GM12892 (cell line): ENCODE measurements around the gene RND3.

Experiments used
- POLR2A ChIP-seq: IDR thresholded peaks from 2 replicates; pipeline ENCODE4 v1.6.1; 2011; ENCODE audit warnings: low read depth, low read length, control low read depth
- POLR2AphosphoS5 ChIP-seq: IDR thresholded peaks from 2 replicates; pipeline ENCODE4 v1.6.1; 2011; ENCODE audit warnings: low read depth, low read length, control low read depth

DNA sequence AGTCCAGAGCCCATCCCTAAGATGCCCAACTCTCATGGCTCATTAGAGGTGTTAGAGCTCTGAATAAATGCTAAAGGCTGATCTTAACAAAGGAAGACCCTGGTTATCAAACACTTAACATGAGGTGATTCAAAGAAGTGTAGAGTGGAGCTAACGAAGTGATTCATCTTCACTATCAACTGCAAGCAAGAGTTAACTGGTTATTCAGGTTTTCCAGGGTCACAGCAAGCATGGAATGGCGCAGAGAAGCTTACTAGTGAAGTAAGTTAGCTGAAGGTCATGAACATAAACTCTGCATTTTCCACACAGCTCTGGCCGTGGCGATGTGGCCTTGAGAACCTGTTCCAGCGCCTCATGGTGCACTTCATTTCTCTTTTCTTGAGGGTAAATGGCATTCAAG lies 17.0 kb downstream of the RND3 start:
- TF ChIP-seq POLR2AphosphoS5 (no peak), POLR2A (no peak)
